ENCODE measurements around the gene EBI3. TPM values are rescaled to one million over a fixed set of nuclear protein-coding genes. Genes with fewer than 3 reads are reported as not detected.
"Not testable (repeated sequence)": the region's sequence is repeated elsewhere in the genome, so short reads cannot be mapped to it uniquely, and the experiment has no call there.

Gene EBI3
- total RNA-seq, 1 donor from 2014 or later = 0.49 TPM

DNA sequence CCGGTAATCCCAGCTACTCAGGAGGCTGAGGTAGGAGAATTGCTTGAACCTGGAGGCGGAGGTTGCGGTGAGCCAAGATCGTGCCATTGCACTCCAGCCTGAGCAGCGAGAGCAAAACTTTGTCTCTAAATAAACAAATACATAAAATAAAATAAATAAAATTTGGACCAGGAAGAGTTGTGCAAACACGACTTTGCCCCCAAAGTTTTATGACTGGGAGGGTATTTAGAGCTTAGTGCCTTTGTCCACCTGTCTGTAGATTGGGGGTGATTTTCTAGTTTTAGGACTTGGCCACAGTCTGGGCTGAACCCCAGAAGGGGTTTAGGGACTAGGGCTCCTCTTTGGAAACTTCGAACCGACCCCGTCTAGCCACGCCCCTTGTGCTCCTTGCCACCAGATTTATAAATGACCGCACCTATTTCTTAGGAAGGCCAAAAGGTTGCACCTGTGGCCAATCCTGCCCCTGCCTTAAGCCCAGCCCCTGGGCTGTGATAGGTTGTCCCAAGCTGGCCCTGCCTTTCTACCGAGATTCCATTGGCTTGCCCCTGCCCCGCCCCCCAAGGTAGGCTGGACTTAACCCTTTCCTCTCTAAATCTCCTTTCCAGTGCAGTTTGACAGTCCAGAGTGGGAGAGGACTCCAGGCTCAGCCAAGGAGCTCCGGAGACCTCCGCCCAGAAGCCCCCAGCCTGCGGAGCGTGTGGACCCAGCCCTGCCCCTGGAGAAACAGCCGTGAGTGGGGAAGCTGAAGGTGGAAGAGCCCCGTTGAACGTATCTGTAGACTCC is 55.0 kb downstream of the EBI3 start:
- no peaks in the 10 kb centered on the region for H3K9me3 ChIP-seq (replicated peaks)
- no peak overlapping the region for H3K27ac ChIP-seq (replicated peaks)
- no peaks in the 10 kb centered on the region for H3K36me3 ChIP-seq
- no peak overlapping the region for H3K4me3 ChIP-seq
- H3K4me1 ChIP-seq = peaks cover 9% of the 10 kb centered on the region
- peaks cover 82% of the 10 kb centered on the region for H3K27me3 ChIP-seq (ENCODE audit: low read depth)
- no peak for DNase-seq
- intact Hi-C loops (cut with micrococcal nuclease) = no loop called here
- TF ChIP-seq, protein P1, sequence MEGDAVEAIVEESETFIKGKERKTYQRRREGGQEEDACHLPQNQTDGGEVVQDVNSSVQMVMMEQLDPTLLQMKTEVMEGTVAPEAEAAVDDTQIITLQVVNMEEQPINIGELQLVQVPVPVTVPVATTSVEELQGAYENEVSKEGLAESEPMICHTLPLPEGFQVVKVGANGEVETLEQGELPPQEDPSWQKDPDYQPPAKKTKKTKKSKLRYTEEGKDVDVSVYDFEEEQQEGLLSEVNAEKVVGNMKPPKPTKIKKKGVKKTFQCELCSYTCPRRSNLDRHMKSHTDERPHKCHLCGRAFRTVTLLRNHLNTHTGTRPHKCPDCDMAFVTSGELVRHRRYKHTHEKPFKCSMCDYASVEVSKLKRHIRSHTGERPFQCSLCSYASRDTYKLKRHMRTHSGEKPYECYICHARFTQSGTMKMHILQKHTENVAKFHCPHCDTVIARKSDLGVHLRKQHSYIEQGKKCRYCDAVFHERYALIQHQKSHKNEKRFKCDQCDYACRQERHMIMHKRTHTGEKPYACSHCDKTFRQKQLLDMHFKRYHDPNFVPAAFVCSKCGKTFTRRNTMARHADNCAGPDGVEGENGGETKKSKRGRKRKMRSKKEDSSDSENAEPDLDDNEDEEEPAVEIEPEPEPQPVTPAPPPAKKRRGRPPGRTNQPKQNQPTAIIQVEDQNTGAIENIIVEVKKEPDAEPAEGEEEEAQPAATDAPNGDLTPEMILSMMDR (IDR thresholded peaks at IDR 0.05; ENCODE audit: borderline replicate concordance) = no peak

DNA sequence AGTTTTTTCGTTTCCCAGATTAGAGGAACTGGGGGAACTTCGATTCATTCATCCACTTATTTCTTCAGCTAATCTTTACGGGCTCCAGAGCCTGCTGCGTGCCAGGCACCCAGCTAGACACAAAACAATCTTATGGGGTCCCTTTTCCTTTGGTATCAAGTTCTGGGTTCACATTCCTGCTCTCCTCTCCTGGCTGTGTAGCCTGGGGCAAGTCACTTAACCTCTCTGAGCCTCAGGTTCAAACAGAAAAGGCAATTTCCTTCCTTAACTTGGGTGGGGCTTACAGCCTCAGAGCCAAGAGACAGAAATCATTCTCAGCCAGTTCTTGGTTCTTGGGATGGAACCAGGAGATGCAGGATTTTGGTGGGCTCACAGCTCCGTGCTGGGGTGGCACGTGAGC is 55.7 kb downstream of the EBI3 start:
- intact Hi-C loops (cut with micrococcal nuclease) = no loop called here
- H3K27me3 ChIP-seq (ENCODE audit: low read depth) = peaks cover 76% of the 10 kb centered on the region

DNA sequence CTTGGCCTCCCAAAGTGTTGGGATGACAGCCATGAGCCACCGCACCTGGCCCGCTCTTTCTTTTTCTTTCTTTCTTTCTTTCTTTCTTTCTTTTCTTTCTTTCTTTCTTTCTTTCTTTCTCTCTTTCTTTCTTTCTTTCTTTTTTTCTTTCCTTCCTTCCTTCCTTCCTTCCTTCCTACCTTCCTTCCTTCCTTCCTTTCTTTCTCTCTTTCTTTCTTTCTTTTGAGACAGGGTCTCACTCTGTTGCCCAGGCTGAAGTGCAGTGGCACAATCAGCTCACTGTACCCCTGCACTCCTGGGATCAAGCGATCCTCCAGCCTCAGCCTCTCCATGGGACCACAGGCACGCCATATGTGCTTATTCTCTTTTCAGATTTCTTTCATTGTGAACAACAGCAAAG is 56.8 kb downstream of the EBI3 start:
- H3K36me3 ChIP-seq; H3K4me3 ChIP-seq; H3K27ac ChIP-seq (replicated peaks); H3K9me3 ChIP-seq (replicated peaks); H3K4me1 ChIP-seq; DNase-seq; intact Hi-C loops (cut with micrococcal nuclease): not testable (repeated sequence)
- peaks cover 71% of the 10 kb centered on the region for H3K27me3 ChIP-seq (ENCODE audit: low read depth)

More for the DNA sequence above, 55.7 kb downstream of the EBI3 start:
- H3K4me1 ChIP-seq = peaks cover 2% of the 10 kb centered on the region
- DNase-seq = no peak
- no peaks in the 10 kb centered on the region for H3K36me3 ChIP-seq
- TF ChIP-seq, protein P1 (IDR thresholded peaks at IDR 0.05; ENCODE audit: borderline replicate concordance) = no peak
- no peak overlapping the region for H3K27ac ChIP-seq (replicated peaks)
- H3K9me3 ChIP-seq (replicated peaks) = no peaks in the 10 kb centered on the region
- no peak overlapping the region for H3K4me3 ChIP-seq

Other genes starting within 250 kb of the EBI3 start
- gene EEF2, start 244.1 kb upstream of the EBI3 start, total RNA-seq = 2,303 TPM
- gene PIAS4, start 221.8 kb upstream of the EBI3 start, total RNA-seq = 15.4 TPM
- gene ZBTB7A, start 162.6 kb upstream of the EBI3 start, total RNA-seq = 30.6 TPM
- gene MAP2K2, start 105.4 kb upstream of the EBI3 start, total RNA-seq = 129 TPM
- gene CREB3L3, start 75.9 kb upstream of the EBI3 start, total RNA-seq = not detected
- gene SIRT6, start 47.0 kb upstream of the EBI3 start, total RNA-seq = 12.9 TPM
- gene ANKRD24, start 46.8 kb upstream of the EBI3 start, total RNA-seq = 0.22 TPM
- 10.2 TPM for gene YJU2, start 17.6 kb downstream of the EBI3 start, total RNA-seq
- gene SHD, start 49.7 kb downstream of the EBI3 start, total RNA-seq = 0.16 TPM
- not detected for gene TMIGD2, start 72.9 kb downstream of the EBI3 start, total RNA-seq
- not detected for gene FSD1, start 75.1 kb downstream of the EBI3 start, total RNA-seq
- 2.6 TPM for gene STAP2, start 109.3 kb downstream of the EBI3 start, total RNA-seq
- 19.2 TPM for gene MPND, start 114.0 kb downstream of the EBI3 start, total RNA-seq
- 18.6 TPM for gene SH3GL1, start 171.0 kb downstream of the EBI3 start, total RNA-seq
- 5.1 TPM for gene CHAF1A, start 173.1 kb downstream of the EBI3 start, total RNA-seq
- 113 TPM for gene UBXN6, start 228.3 kb downstream of the EBI3 start, total RNA-seq
- gene HDGFL2, start 242.8 kb downstream of the EBI3 start, total RNA-seq = 22.8 TPM

All from left ventricle myocardium inferior (tissue), 1 donor.